SIG-M5 treated with dmso at 0.1 percent for 504 hours (cell line): ENCODE results near the gene GSDMA.

Source experiments
- DNase-seq: peaks from one replicate; lab custom pipeline; 2025; ENCODE audit not compliant: unreplicated experiment; lab: John Stamatoyannopoulos, UW

GSDMA gene, protein sequence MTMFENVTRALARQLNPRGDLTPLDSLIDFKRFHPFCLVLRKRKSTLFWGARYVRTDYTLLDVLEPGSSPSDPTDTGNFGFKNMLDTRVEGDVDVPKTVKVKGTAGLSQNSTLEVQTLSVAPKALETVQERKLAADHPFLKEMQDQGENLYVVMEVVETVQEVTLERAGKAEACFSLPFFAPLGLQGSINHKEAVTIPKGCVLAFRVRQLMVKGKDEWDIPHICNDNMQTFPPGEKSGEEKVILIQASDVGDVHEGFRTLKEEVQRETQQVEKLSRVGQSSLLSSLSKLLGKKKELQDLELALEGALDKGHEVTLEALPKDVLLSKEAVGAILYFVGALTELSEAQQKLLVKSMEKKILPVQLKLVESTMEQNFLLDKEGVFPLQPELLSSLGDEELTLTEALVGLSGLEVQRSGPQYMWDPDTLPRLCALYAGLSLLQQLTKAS

DNA sequence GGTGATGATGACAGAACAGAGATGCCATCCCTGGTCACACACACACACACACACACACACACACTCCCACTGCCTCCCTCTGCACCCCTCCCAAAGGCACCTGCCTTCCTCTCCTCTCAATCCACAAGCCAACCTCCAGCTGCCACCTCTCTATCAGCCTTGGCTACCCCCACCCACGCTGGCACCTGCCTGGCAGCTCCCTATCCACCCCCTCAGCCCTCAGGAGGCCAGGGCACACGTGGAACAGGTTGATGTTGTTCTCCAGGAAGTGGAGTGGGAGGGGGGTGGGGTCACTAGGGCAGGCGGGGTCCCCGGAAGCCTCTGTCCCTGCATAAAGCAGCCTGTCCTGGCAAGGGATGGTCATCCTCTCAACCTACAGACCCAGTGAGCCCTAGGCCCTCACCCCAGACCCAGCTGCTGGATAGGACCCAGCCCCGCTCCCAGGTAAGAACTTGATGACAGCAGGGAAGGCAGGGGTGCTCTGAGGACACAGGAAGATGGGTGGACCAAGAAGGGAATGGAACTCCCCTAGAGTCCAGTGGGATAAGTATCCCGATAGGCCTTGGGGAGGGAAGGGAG is at the start of gene GSDMA:
GSDMA (plus strand) TSS at position 363 of the 579 bp plus-strand sequence. CDS start 2,684 bp downstream, outside the sequence.
- no peak for DNase-seq

DNA sequence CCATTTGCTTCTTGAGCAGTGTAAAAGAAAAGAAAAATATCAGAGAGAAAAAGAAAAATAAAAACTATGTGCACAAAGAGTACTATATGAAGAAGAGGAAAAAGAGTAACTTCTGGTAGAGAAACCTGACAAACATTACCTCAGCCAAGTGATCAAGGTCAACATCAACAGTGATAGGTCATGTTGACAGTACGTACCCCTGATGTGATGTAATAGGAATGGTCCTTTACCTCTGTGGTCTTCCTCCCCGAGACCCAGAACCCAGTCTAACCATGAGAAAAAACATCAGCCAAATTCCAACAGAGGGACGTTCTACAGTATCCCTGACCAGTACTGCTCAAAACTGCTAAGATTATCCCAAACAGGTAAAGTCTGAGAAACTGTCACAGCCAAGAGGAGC is 48.8 kb upstream of the GSDMA start:
- DNase-seq = no peak

DNA sequence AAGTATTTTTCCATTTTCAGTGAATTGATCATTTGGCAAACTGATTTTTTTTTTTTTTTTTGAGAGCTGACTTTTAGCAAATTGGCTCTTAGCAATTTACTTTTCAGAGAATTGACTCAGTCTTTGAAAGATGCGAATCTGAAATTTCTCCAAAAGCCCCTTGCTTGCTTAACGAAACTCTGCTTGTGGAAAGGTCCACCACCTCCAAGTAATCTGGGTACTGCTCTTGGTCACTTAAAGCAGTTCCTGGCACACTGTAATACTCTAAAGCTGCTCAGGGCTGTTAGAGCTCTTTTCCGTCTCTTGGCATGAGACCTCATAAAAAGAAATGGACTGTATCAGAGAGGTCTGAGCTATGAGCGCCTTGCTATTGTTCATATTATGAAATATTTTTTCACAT is 47.2 kb upstream of the GSDMA start:
- no peak for DNase-seq

DNA sequence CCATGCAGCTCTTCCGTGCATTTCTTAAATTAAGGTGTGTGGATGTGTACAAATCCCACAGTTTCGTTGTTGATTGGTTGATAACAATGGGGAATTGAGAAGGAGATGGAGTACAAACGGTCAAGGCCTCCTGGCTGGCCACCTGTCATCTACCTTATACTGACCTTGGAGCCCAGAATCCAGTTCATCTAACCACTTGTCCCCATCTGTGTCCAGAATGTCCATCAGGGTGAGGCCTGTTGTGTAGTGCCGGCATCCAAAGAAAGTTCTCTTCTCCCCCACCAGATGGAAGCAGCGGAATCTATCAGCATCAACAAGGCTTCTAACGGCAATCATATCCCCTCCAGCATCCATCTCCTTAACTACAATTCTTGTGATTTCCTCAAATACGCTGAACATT is 45.9 kb upstream of the GSDMA start:
- no peak for DNase-seq

DNA sequence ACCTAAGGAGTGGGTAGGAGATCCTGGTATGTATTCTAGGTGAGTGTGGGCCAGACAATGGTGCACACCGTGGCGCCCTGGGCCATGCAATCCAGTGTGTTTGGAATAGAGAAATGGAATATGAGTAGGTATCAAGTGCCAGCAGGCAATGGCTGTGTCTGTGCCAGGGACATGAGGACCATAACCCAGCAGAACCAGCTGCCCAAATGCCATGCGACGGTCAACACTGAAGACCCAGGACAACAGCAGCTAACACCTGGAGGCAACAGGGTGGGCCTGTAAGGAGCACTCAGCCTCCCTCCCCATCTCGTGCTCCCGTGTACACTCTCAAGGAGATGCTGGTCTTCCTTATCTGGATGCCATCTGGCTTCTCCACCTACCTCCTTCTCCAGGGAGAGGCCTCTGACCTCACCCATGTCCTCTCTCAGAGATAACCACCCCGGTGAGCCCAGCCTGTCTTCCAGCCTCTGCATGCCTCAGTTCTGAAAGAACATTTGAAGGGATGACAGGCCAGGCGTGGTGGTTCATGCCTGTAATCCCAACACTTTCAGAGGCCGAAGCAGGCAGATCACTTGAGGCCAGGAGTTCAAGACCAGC is 43.6 kb upstream of the GSDMA start:
- no peak for DNase-seq

DNA sequence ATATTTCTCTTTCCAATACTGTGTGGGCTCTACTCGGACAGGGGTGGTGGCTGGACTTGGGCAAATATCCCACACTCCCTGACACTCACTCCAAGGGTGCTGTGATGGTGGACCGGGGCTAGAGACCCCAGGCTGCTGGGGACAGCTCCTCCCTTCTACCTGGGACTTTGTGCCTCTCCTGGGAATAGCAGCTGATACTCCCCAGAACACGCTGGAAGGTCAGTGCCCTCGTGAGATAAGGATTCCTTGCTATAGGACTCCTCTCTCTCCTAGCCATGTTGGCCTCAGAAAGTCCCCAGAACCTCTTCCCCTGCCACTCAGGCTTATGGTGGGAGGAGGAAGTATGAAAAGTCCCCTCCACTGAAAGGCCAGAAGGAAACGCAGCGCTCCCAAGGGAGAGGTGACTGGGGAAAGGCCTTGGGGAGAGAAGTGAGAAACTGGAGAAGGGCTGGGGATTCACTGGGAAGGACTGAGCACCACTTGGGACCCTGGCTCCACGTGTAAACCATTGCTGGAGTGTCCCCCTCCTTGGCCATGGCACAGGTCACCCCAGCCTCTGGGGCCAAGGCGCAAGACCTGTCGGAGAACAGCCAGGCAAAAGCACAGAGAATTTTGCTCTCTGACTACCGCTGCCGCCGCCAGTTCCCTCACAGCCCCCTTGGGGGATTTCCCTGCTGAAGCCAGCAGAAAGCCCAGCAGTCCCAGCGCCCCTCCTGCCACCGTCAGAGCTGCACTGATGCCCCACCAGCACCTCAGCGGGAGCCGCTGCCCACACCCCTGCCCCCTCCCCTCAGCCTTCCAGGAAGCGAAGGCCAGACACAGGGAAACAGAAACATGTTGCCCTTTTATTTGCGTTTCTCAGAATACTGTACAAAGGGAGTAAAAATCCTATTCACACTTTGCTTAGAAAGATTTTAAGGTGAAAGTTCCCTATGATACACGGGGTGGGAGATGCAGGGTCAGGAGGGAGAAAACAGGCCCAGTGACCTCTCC is 42.3 kb upstream of the GSDMA start:
- DNase-seq = no peak

DNA sequence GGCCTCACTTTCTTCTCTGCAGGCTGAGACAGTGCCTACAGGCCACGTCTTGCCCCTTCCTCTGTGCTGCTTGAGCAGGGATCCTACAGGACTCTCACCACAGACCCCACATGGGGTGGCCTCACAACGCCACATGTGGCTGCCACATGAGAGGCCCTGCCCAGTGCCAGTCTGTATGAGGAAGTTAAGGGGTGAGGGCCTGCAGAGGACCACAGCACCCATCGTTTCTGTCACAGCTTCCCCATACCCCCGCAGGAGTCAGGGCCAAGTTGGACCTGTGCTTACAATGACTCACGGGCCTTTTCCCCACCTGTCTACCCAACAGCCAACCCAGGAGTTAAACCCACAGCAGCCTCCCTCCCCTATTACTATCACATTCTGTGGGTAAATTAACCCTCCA is 41.5 kb upstream of the GSDMA start:
- DNase-seq = no peak

DNA sequence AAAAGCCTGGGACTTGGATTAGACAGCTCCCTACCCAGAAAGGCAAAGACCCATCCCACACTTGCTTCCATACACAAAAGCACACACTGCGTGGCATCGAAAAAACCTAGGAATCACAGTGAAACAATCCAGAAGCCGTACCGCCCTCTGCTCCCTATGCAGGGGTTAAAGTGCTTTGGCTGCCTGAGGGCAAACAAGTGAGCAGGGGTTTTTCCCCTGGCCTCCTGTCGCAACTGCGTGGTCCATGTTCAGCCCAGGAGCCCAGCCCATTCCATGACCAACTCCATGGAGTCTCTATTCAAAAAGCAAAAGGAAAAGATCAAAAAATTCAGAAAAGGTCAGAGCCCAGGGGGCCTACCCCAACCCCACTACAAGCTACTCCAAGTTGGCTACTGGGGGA is 40.8 kb upstream of the GSDMA start:
- no peak for DNase-seq

DNA sequence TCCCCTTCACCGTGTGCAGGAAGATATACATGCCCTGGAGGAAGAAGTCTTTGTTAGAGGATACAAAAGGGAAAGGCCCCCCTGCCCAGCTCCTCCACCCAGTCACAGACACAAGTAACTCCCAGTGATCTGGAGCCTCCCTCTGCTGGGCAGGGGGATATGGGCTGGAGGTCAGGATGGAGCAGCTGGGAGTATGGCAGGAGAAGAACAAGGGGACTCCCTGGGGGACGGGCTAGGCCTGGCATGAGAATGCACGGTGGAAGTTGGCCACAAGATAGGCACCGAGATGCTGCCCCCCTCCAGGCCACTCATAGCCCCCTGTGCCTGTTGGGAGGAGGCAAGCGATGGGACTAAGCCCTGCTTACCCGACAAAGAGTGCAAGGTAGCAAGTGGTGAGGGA is 39.6 kb upstream of the GSDMA start:
- DNase-seq = no peak

DNA sequence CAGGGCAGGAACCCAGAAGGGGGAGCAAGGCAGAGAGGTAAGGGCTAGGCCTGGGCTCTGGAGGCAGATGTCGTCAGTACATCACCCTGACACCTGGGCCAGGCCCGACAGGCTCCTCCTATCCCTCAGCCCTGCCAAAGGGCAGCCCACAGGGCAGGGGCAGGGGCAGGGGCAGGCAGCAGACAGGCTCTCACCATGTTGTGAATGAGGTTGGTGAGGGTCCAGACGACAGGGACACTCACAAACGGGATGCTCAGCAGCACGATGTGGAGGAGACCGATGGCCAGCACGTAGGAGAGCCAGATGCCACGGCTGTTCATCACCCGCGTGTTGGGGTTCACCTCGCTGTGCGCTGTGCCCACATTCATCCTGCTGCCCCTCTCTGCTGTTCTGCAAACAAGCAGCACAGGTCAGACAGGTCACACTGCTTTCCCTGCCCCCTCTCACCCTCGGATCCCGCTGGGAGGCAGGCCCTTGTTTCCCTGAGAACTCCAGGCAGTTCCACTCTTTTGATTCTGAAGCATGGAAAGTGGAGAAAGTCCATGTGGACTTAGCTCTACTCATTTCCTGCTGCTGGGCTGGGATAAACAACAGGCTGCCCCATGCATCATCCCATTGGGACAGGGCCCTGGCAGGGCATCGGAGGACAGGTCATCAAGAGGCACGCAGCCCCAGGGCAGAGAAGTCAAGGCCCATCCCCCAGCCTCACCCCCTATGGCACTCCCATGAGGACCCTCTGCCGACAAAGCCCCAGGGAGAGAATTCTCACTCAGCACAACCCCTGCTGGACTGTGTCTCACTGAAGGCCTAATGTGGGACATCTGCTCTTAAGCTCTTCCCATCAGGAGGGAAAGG is 38.7 kb upstream of the GSDMA start:
- DNase-seq = no peak

DNA sequence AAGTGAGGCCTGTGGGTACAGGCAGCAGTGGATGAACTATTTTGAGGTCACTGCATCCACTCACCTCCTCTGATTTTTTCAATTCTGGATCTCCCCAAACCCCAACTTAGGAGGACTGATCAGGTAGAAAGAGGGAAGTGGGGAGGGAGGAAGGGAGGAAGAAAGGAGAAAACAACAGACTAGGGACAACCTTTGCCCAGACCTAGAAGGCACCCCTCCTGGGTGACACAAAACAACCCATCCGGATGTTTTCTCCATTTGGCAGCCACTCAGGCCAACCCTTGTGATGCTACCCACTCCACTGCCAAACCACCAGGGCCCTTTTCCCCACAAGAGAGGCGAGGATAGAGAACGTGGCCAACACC is 38.1 kb upstream of the GSDMA start:
- DNase-seq = no peak

DNA sequence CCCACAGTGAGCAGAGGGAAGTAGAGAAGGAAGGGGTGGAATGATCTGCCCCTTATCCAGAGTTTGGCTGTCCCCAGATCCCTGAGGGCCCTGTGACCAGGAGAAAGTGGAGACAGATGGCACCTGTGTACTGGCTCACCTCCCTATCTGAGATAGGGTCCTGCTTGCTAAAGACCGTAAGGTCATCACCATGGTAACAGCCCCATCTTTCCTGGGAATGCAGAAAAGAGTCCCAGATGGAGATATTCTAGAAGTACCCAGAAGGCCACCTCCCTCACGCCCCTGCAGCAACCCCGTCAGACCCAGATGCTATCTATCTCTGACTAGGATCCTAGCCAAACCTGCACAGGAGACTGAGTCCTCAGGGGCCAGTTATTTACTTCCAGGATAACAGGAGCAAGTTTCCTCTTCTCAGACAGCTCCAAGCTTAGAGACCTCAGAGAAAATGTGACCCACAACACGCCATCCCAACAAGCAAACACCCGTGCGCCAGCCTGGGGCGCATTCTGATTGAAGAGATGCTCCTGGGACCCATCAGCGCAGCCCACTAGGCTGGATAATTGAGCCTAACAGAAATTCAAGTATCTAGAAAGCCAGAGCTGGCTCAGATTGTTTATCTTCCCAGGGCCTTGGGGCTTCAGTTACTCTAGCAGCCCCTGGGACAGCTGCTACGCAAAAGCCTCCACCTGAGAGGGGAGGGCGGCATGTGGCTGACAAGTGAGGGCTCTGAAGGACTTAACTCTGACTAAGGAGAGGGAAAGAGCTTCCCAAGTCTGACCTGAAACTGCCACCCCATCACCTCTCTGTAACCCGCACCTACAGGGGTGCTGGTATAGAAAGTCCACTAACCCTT is 37.3 kb upstream of the GSDMA start:
- DNase-seq = no peak

DNA sequence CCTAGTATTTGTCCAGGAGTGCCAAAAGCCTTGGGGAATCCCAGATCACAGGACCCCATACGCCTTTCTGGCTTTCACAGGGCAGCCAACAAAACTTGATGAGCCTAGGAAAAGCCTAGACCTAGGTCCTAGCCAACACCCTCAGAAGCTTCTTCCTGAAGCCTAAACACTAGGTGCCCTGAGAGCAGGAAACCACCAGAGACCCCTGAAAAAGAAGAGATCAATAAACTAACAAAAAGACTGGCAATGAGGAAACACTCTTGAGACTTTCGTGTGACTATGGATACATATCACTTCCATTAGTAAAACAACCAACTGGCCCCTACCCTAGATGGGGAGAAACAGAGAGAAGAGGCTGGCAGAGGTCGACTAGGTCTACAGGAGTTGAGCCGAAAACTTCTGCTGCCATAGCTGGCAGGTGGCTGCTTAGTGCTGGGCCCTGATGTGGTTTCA is 36.6 kb upstream of the GSDMA start:
- peak; percentile 35 for DNase-seq

DNA sequence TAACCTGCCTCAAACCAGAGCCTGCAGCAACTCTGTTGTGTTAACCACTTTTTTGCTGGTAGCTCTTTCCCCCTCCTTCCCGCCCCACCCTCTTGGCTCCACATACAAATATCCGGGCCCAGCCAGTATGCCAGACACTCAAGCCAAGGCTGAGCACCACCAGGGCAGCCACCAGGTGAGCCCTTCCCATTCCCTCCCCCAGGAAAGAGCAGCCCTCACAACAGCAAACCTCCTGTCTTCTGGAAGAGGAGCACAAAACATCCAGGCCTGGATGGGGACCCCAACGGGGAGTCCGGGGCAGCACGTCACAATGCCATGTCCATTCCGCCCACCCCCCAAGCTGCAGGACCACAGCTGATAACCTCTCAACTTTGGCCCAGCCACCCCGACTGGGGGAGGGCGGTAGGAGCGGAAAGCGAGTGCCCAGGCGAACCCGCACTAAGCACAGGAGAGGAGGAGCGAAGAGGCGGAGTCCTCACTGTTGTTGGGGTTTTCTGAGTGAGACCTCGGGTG is 36.2 kb upstream of the GSDMA start:
- DNase-seq = peak; percentile 23

DNA sequence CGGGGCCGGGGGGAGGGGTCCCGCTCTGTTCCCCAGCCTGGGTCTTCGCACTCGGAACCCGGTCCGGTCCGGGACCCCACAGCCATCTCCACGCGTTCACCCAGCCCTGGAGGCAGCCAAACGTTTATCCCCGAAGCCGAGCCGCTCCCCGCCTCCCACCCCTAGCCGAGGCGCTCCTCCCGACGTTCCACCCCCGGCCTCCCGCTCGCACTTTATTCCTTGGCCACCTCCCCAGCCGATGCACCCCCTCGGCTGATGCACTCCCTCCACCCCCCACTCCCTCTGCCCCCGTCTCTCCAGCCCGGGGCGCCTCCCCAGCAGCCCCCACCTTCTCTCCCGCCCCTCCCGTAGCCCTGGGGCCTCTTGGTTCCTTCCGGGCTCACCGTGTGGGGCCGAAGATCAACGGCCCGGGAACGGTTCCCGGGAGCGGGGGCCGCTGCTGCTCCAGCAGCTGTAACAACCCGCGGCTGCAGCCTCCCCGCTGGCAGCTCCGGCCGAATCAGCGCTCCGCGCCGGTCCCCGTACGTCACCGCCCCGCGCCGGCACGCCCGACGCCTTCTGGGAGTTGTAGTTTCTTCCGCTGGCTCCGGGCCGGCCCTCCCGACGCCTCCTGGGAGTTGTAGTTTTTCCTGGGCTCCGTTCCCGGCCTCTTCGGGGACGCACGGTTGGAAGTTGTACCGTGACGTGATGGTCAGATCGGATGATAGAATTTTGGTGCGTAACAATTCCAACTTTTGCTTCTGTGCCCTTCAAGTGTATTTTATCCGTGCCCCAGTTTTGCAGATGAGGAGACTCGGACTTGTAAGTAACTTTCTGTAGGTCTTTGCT is 35.5 kb upstream of the GSDMA start, which contains the start of the genes LRRC3C and ORMDL3:
LRRC3C (plus strand) TSS at position 632 of the 828 bp plus-strand sequence. CDS start 13,792 bp downstream, outside the sequence.
ORMDL3 (minus strand) TSS at position 501 of the 828 bp plus-strand sequence. CDS start 3,398 bp downstream, outside the sequence.
- peak; percentile 92 for DNase-seq

DNA sequence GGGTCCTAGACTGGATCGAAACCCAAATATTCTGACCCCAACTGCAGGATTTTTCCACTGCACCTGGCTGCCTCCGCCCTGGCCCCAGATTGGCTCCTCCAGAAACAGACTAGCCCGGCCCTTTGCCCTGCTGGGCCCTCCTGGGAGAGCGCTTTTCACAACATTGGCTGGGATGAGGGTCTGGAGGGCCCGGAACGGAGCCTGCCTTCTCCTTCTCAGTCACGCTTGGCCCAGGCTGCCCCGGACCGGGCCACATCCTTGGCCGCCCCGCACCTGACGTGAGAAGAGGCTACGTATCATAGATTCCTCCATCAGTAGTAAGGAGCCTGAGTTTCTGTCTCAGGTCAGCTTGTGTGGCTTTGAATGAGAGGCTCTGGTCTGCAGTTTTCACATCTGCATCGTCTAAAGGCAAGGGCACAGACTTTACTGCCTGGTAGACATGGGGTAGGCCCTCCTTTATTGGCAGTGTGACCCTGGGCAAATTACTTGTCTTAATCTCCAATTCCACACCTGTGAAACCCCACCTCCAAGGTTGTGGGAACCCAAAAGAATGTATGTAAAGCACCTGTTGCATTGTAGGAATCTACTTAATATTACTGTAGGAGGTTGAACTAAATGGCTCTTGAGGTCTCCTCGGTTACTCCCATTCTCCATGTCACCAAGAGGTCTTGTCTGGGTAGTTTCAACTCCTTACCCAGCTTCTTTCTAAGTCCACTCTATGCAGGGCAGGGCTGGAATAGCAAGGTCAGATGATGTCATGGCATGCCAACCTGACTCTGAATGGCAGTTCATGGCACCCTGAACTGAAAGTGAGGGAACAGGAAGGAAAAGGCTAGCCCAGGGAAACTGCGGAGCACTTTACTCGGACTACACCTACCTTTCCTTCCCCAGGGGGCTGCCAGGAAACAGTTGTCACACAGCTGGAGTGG is 34.6 kb upstream of the GSDMA start:
- no peak for DNase-seq
